ENCODE measurements around the gene C22orf39. TPM values are rescaled to one million over a fixed set of nuclear protein-coding genes. Genes with fewer than 3 reads are reported as not detected.

The C22orf39 gene
- total RNA-seq, 4 donors from 2014 or later = 46.8 to 47.9 (median 47.1) TPM

DNA sequence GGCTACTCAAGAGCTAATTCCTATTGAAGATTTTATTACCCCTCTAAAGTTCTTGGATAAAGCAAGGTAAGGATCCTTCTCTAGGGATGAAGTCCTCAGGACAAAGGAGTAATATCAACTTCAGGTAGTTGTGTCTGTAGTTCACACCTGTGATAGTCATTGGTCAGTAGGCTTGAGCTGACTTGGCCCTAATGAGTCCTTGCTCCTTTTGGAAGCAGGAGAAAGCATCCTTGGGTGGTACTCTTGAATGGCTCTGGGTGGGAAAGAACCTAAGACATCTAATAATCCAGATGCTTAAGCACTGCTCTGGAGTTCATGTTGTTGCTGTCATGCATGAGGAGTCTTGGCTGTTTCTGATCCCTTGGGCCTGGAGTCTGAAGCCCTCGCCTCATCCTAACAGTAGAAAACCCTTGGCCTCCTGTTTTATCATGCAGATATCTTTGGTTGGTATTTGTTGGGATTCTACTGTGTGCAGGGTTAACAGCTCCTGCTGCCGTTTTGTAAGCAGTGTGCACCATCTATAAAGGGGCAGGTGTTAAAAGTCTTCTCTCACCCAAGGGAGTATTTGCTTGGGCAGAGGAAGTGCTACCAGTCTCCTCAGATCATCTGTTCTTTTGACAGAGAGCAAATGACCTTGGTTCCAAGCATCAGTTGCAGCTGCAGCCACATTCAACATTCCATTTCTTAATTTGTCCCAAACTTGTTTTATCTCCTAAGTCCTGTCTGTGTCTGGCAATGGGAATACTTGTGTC lies 12.5 kb downstream of the C22orf39 start:
- peaks cover 0 to 16% (median 8%) of the 10 kb centered on the region in 4 donors for H3K4me1 ChIP-seq
- H3K36me3 ChIP-seq = peaks cover 0 to 21% (median 0%) of the 10 kb centered on the region in 3 donors
- H3K4me3 ChIP-seq = no peak overlapping the region
- no peak overlapping the region for H3K27ac ChIP-seq
- DNase-seq = no peak
- TF ChIP-seq, protein P1, sequence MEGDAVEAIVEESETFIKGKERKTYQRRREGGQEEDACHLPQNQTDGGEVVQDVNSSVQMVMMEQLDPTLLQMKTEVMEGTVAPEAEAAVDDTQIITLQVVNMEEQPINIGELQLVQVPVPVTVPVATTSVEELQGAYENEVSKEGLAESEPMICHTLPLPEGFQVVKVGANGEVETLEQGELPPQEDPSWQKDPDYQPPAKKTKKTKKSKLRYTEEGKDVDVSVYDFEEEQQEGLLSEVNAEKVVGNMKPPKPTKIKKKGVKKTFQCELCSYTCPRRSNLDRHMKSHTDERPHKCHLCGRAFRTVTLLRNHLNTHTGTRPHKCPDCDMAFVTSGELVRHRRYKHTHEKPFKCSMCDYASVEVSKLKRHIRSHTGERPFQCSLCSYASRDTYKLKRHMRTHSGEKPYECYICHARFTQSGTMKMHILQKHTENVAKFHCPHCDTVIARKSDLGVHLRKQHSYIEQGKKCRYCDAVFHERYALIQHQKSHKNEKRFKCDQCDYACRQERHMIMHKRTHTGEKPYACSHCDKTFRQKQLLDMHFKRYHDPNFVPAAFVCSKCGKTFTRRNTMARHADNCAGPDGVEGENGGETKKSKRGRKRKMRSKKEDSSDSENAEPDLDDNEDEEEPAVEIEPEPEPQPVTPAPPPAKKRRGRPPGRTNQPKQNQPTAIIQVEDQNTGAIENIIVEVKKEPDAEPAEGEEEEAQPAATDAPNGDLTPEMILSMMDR (IDR thresholded peaks at IDR 0.05) = no peak
- no peak for TF ChIP-seq POLR2A (IDR thresholded peaks at IDR 0.05)
- no peaks in the 10 kb centered on the region for H3K27me3 ChIP-seq
- no peaks in the 10 kb centered on the region for H3K9me3 ChIP-seq

- TF ChIP-seq POLR2A (IDR thresholded peaks at IDR 0.05) = no peak
- TF ChIP-seq, protein P1 (IDR thresholded peaks at IDR 0.05) = no peak
- no peak for DNase-seq
- no peak overlapping the region for H3K4me3 ChIP-seq
- H3K9me3 ChIP-seq = no peaks in the 10 kb centered on the region
- no peak overlapping the region for H3K27ac ChIP-seq
- peaks cover 0 to 21% (median 0%) of the 10 kb centered on the region in 3 donors for H3K36me3 ChIP-seq
- no peaks in the 10 kb centered on the region for H3K27me3 ChIP-seq
- H3K4me1 ChIP-seq = peaks cover 0 to 22% (median 9%) of the 10 kb centered on the region in 4 donors
These were observed 13.1 kb downstream of the C22orf39 start for GRCh38 chr22:19434401-19434800.

- Histone ChIP-seq H3K27ac (peak within 1 kb of the TSS; percentile 94 to 98 (median 94)), H3K36me3 (peaks cover 0 to 21% (median 0%) of the 10 kb centered on the region in 3 donors), H3K9me3 (no peaks in the 10 kb centered on the region), H3K4me3 (peak within 1 kb of the TSS; percentile 67 to 93 (median 84)), H3K4me1 (peaks cover 0 to 31% (median 9%) of the 10 kb centered on the region in 4 donors), H3K27me3 (no peaks in the 10 kb centered on the region)
- TF ChIP-seq, protein P1 (IDR thresholded peaks at IDR 0.05) = peak in 1 of 6 experiments; percentile 3
- peak; percentile 76 to 80 for TF ChIP-seq POLR2A (IDR thresholded peaks at IDR 0.05)
- peak; percentile 90 to 96 (median 96) for DNase-seq
These were observed 15.2 kb downstream of the C22orf39 start, which contains the start of gene MRPL40 for GRCh38 chr22:19432133-19432851. TSS of gene MRPL40 (plus strand) at chr22:19432545. CDS start at chr22:19432555, 10 bp downstream.

- Histone ChIP-seq H3K27me3 (no peaks in the 10 kb centered on the region), H3K4me1 (peaks cover 0 to 31% (median 9%) of the 10 kb centered on the region in 4 donors), H3K27ac (peak within 1 kb of the TSS; percentile 94 to 98 (median 94)), H3K4me3 (peak within 1 kb of the TSS; percentile 67 to 93 (median 84)), H3K36me3 (peaks cover 0 to 18% (median 0%) of the 10 kb centered on the region in 3 donors), H3K9me3 (no peaks in the 10 kb centered on the region)
- TF ChIP-seq, protein P1 (IDR thresholded peaks at IDR 0.05) = no peak
- TF ChIP-seq POLR2A (IDR thresholded peaks at IDR 0.05) = no peak
- peak; percentile 75 to 90 (median 87) for DNase-seq
These were observed 15.8 kb downstream of the C22orf39 start, which contains the start of gene HIRA for GRCh38 chr22:19431649-19432132. TSS of gene HIRA (minus strand) at chr22:19431733. CDS start at chr22:19431476, 257 bp downstream.

DNA sequence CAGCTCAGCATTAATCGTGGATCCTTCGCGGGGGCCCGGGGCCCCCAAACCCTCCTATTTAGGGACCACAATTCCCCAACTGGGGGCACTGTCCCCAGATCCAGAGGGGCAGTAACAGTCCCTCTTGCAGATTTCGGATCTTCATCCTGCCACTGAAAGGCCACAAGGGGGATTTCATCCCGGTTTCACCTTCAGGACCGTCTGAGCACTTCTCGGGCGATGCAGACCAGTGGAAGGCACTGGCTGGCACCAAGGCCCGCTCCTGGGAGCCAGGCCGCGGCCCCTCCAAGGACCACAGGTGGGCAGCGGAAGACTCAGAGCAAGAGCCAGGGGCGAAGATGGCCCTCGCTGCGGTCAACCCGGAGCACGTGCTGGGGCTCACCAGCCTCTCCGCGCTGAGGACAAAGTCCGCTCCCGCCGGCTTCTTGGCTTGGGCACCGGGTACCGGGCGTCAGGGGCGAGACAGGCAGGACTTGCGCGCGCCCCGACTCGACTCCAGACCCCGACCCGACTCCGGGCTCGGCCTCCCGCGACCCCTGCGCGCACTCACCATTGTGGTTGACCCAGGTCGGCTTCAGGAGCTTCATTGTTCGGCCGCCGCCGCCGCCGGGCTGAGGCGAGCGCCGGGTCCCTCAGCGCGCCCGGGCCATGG lies 16.5 kb downstream of the C22orf39 start:
- peak overlapping the region; percentile 67 to 93 (median 84) for H3K4me3 ChIP-seq
- TF ChIP-seq, protein P1 (IDR thresholded peaks at IDR 0.05) = peak in 2 of 6 experiments; percentile 4 to 12
- TF ChIP-seq POLR2A (IDR thresholded peaks at IDR 0.05) = peak in 1 of 2 donors; percentile 25
- H3K4me1 ChIP-seq = peaks cover 0 to 31% (median 9%) of the 10 kb centered on the region in 4 donors
- H3K36me3 ChIP-seq = peaks cover 0 to 15% (median 0%) of the 10 kb centered on the region in 3 donors
- DNase-seq = peak; percentile 22 to 87 (median 81)
- no peaks in the 10 kb centered on the region for H3K9me3 ChIP-seq
- H3K27ac ChIP-seq = peak overlapping the region; percentile 70 to 98 (median 94)
- no peaks in the 10 kb centered on the region for H3K27me3 ChIP-seq

Data from Peyer's patch (tissue), 4 donors.